H9 (cell line): Measurements from ENCODE around the gene NMRK1. TPM values are rescaled to one million over a fixed set of nuclear protein-coding genes. Genes with fewer than 3 reads are reported as not detected.
A peak's percentile ranks its signal among the peaks of the same experiment; 100 is the strongest.

Experiments used
- DNase-seq: peaks from one replicate; pipeline ENCODE4 v3.0.0-alpha.2; 2017
- H2AFZ ChIP-seq: one replicate; pipeline ENCODE4 v1.6.1; 2013; ENCODE audit warnings: mild to moderate bottlenecking, low read length, control low read depth, moderate library complexity
- H2AK5ac ChIP-seq: 2 replicates; pipeline ENCODE4 v1.6.1; 2013; ENCODE audit warnings: low read length, control low read depth, mixed read lengths; ENCODE audit not compliant: insufficient read length
- H2BK120ac ChIP-seq: one replicate; pipeline ENCODE4 v1.6.1; 2013; ENCODE audit warnings: low read depth, mild to moderate bottlenecking, low read length, control low read depth, inconsistent platforms; ENCODE audit not compliant: poor library complexity, severe bottlenecking
- H2BK12ac ChIP-seq: 2 replicates; pipeline ENCODE4 v1.6.1; 2013; ENCODE audit warnings: low read length, control low read depth, mixed read lengths, low read depth; ENCODE audit not compliant: insufficient read length
- H2BK15ac ChIP-seq: 2 replicates; pipeline ENCODE4 v1.6.1; 2013; ENCODE audit warnings: low read depth, low read length, control low read depth
- H2BK20ac ChIP-seq: one replicate; pipeline ENCODE4 v1.6.1; 2013; ENCODE audit warnings: low read depth, mild to moderate bottlenecking, low read length, control low read depth, inconsistent platforms; ENCODE audit not compliant: poor library complexity, severe bottlenecking
- H2BK5ac ChIP-seq: 2 replicates; pipeline ENCODE4 v1.6.1; 2013; ENCODE audit warnings: low read length, control low read depth, mixed read lengths; ENCODE audit not compliant: insufficient read length
- H3K14ac ChIP-seq: 2 replicates; pipeline ENCODE4 v1.6.1; 2013; ENCODE audit warnings: low read length, control low read depth; ENCODE audit not compliant: insufficient read depth
- H3K18ac ChIP-seq: 2 replicates; pipeline ENCODE4 v1.6.1; 2013; ENCODE audit warnings: low read depth, mild to moderate bottlenecking, mixed read lengths, low read length, control low read depth; ENCODE audit not compliant: insufficient read length
- H3K23ac ChIP-seq: 2 replicates; pipeline ENCODE4 v1.6.1; 2013; ENCODE audit warnings: low read length, control low read depth, mixed read lengths, low read depth; ENCODE audit not compliant: insufficient read length
- H3K23me2 ChIP-seq: 2 replicates; pipeline ENCODE4 v1.6.1; 2013; ENCODE audit warnings: low read depth, mild to moderate bottlenecking, mixed read lengths, low read length, control low read depth; ENCODE audit not compliant: insufficient read length, poor library complexity, severe bottlenecking
- H3K27ac ChIP-seq: 2 replicates; pipeline ENCODE4 v1.5.1; 2013; ENCODE audit warnings: low read length, control low read depth, mixed read lengths, low read depth; ENCODE audit not compliant: insufficient read length
- H3K27me3 ChIP-seq: 2 replicates; pipeline ENCODE4 v1.6.1; 2013; ENCODE audit warnings: low read length, control low read depth, inconsistent platforms; ENCODE audit not compliant: insufficient read depth
- H3K4ac ChIP-seq: 2 replicates; pipeline ENCODE4 v1.6.1; 2013; ENCODE audit warnings: low read depth, mild to moderate bottlenecking, control low read depth, inconsistent platforms, low read length, moderate library complexity
- H3K4me1 ChIP-seq: 2 replicates; pipeline ENCODE4 v1.6.1; 2013; ENCODE audit warnings: low read length, control low read depth, inconsistent platforms; ENCODE audit not compliant: insufficient read depth
- H3K4me2 ChIP-seq: 2 replicates; pipeline ENCODE4 v1.6.1; 2013; ENCODE audit warnings: low read length, control low read depth, mixed read lengths; ENCODE audit not compliant: insufficient read length, insufficient read depth
- H3K56ac ChIP-seq: 2 replicates; pipeline ENCODE4 v1.6.1; 2013; ENCODE audit warnings: low read depth, mild to moderate bottlenecking, mixed read lengths, low read length, control low read depth; ENCODE audit not compliant: insufficient read length
- H3K79me1 ChIP-seq: 2 replicates; pipeline ENCODE4 v1.6.1; 2013; ENCODE audit warnings: low read depth, mild to moderate bottlenecking, moderate library complexity, low read length, control low read depth, inconsistent platforms; ENCODE audit not compliant: insufficient read depth, poor library complexity, severe bottlenecking
- H3K79me2 ChIP-seq: 2 replicates; pipeline ENCODE4 v1.6.1; 2013; ENCODE audit warnings: low read length, control low read depth, inconsistent platforms; ENCODE audit not compliant: insufficient read depth
- H3K9ac ChIP-seq: 2 replicates; pipeline ENCODE4 v1.6.1; 2013; ENCODE audit warnings: low read length, control low read depth, mixed read lengths; ENCODE audit not compliant: insufficient read length; ENCODE audit errors: extremely low read depth
- H3K9me3 ChIP-seq: one replicate; pipeline ENCODE4 v1.6.1; 2013; ENCODE audit warnings: low read depth, low read length, inconsistent platforms; ENCODE audit not compliant: control insufficient read depth
- H3T11ph ChIP-seq: one replicate; pipeline ENCODE4 v1.6.1; 2013; ENCODE audit warnings: mild to moderate bottlenecking, low read length, control low read depth, inconsistent platforms
- H4K20me1 ChIP-seq: one replicate; pipeline ENCODE4 v1.6.1; 2013; ENCODE audit not compliant: control insufficient read depth, insufficient read length, insufficient read depth
- H4K5ac ChIP-seq: 2 replicates; pipeline ENCODE4 v1.6.1; 2013; ENCODE audit warnings: low read depth, mild to moderate bottlenecking, mixed read lengths, low read length, control low read depth; ENCODE audit not compliant: insufficient read length
- H4K8ac ChIP-seq: replicated peaks from 2 replicates; pipeline ENCODE4 v1.6.1; 2013; ENCODE audit warnings: low read length, control low read depth, mixed read lengths, low read depth; ENCODE audit not compliant: insufficient read length
- H4K91ac ChIP-seq: 2 replicates; pipeline ENCODE4 v1.6.1; 2013; ENCODE audit warnings: low read depth, mild to moderate bottlenecking, moderate library complexity, mixed read lengths, low read length, control low read depth; ENCODE audit not compliant: insufficient read length
- H3K27ac Mint-ChIP-seq, 3 experiments: 2 replicates in 2 of 3; 3 replicates in 1 of 3; pipeline ENCODE4 v1.8.0; 2020 to 2021; ENCODE audit warnings: mixed read lengths in 3 of 3, mild to moderate bottlenecking in 1 of 3, moderate library complexity in 1 of 3
- H3K27me3 Mint-ChIP-seq: 2 replicates; pipeline ENCODE4 v1.8.0; 2021; ENCODE audit warnings: low read depth, mild to moderate bottlenecking, moderate library complexity, mixed read lengths
- H3K36me3 Mint-ChIP-seq, 3 experiments: 2 replicates in 2 of 3; 3 replicates in 1 of 3; pipeline ENCODE4 v1.8.0; 2020 to 2021; ENCODE audit warnings: low read depth in 3 of 3, mixed read lengths in 3 of 3; ENCODE audit not compliant: insufficient read depth in 1 of 3
- H3K4me1 Mint-ChIP-seq, 2 experiments: 2 replicates each; pipeline ENCODE4 v1.8.0; 2020; ENCODE audit warnings: mixed read lengths in 2 of 2
- H3K4me3 Mint-ChIP-seq, 2 experiments: 2 replicates in 1 of 2; 3 replicates in 1 of 2; pipeline ENCODE4 v1.8.0; 2020 to 2021; ENCODE audit warnings: mild to moderate bottlenecking in 2 of 2, mixed read lengths in 2 of 2, moderate library complexity in 1 of 2
- H3K9me3 Mint-ChIP-seq, 2 experiments: 2 replicates in 1 of 2; 3 replicates in 1 of 2; pipeline ENCODE4 v1.8.0; 2020; ENCODE audit warnings: mild to moderate bottlenecking in 2 of 2, mixed read lengths in 2 of 2, moderate library complexity in 1 of 2
- WGBS: extraction: QIAGEN DNeasy Blood & Tissue Kit; methylation state at CpG from one replicate; pipeline ENCODE4 v1.1.7; 2013; ENCODE audit warnings: missing lambda C conversion rate, low lambda C conversion rate, mixed read lengths; ENCODE audit not compliant: insufficient read length; ENCODE audit errors: extremely low coverage; 5-methylcytosine and 5-hydroxymethylcytosine counted together
- total RNA-seq: library from RNA; stranded (reverse); gene quantifications from 2 replicates; pipeline ENCODE4 v1.2.1, GENCODE V29; 2021
- TF ChIP-seq, protein P1 (sequence below): fragments of 200-600 bp; sonication (generic); conservative IDR thresholded peaks from 3 replicates; pipeline ENCODE4 v1.8.0; 2021; ENCODE audit warnings: antibody characterized with exemption, mild to moderate bottlenecking

NMRK1 gene
- total RNA-seq, 1 experiment from 2014 or later, result 3.0 TPM

DNA sequence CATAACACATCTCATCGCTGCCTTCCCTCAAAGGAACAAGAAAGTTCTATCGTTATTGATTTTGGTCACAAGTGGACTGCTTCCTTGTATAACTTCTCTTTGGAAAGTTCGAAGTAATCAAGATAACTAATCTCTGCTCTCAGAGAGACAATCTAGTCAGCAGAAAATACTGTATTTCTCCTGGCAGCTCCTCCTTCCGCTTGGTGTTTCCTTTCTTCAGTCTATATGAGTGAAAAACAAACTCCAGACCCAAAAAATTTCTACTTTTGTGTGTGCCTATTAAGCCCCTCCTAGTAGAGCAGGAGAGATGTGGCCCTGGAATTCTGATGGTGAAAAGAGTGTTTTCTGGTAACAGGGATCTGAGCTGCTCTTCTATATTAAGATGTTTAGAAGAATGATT lies 24.8 kb upstream of the NMRK1 start:
- no peak overlapping the region for H2BK15ac ChIP-seq
- H2BK120ac ChIP-seq, result no peak overlapping the region
- no peak overlapping the region for H3K4me3 Mint-ChIP-seq
- WGBS, result no CpG with 5 or more reads among the region's 4 CpGs
- no peak overlapping the region for H3K4ac ChIP-seq
- H3K14ac ChIP-seq, result no peak overlapping the region
- no peak overlapping the region for H2AFZ ChIP-seq
- H3K23me2 ChIP-seq, result no peaks in the 10 kb centered on the region
- H4K20me1 ChIP-seq, result no peaks in the 10 kb centered on the region
- no peaks in the 10 kb centered on the region for H3K4me1 ChIP-seq
- H4K91ac ChIP-seq, result no peak overlapping the region
- no peaks in the 10 kb centered on the region; the same call in 1 of the 2 replicates for H3K79me2 ChIP-seq
- no peak overlapping the region for H3K23ac ChIP-seq
- no peak overlapping the region for H2BK12ac ChIP-seq
- H3K27me3 Mint-ChIP-seq, result no peaks in the 10 kb centered on the region
- H4K5ac ChIP-seq, result no peak overlapping the region
- H2AK5ac ChIP-seq, result no peak overlapping the region
- no peak overlapping the region for H3K9ac ChIP-seq
- H2BK5ac ChIP-seq, result no peak overlapping the region
- H3K27me3 ChIP-seq, result no peaks in the 10 kb centered on the region
- H3K79me1 ChIP-seq, result no peaks in the 10 kb centered on the region
- no peak overlapping the region for H3K18ac ChIP-seq
- no peaks in the 10 kb centered on the region for H3K9me3 Mint-ChIP-seq
- H3K4me1 Mint-ChIP-seq, result no peaks in the 10 kb centered on the region
- no peaks in the 10 kb centered on the region for H3K9me3 ChIP-seq
- DNase-seq, result no peak
- no peak overlapping the region for H4K8ac ChIP-seq
- H3K36me3 Mint-ChIP-seq, result no peaks in the 10 kb centered on the region; a peak in 1 of 7 replicates
- H3K27ac Mint-ChIP-seq, result peak overlapping the region in 1 of 3 experiments; percentile 24; a peak in 1 of 7 replicates
- H3K56ac ChIP-seq, result no peak overlapping the region
- H3K4me2 ChIP-seq, result no peak overlapping the region
- no peak overlapping the region for H3K27ac ChIP-seq
- no peak overlapping the region for H3T11ph ChIP-seq
- H2BK20ac ChIP-seq, result no peak overlapping the region
- TF ChIP-seq, protein P1, sequence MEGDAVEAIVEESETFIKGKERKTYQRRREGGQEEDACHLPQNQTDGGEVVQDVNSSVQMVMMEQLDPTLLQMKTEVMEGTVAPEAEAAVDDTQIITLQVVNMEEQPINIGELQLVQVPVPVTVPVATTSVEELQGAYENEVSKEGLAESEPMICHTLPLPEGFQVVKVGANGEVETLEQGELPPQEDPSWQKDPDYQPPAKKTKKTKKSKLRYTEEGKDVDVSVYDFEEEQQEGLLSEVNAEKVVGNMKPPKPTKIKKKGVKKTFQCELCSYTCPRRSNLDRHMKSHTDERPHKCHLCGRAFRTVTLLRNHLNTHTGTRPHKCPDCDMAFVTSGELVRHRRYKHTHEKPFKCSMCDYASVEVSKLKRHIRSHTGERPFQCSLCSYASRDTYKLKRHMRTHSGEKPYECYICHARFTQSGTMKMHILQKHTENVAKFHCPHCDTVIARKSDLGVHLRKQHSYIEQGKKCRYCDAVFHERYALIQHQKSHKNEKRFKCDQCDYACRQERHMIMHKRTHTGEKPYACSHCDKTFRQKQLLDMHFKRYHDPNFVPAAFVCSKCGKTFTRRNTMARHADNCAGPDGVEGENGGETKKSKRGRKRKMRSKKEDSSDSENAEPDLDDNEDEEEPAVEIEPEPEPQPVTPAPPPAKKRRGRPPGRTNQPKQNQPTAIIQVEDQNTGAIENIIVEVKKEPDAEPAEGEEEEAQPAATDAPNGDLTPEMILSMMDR, result no peak
